Ectodermal cell (in vitro differentiated cells): Measurements from ENCODE around the gene RNF19B.

ENCODE experiments used
- H3K27ac ChIP-seq: 2 replicates; pipeline ENCODE4 v1.7.0; 2013; ENCODE audit warnings: mild to moderate bottlenecking, low read depth, low read length; ENCODE audit not compliant: insufficient read depth, poor library complexity, severe bottlenecking
- H3K27me3 ChIP-seq: 2 replicates; pipeline ENCODE4 v1.7.0; 2013; ENCODE audit warnings: mild to moderate bottlenecking, low read length; ENCODE audit not compliant: insufficient read depth, control insufficient read depth, poor library complexity, severe bottlenecking
- H3K36me3 ChIP-seq: one replicate; pipeline ENCODE4 v1.7.0; 2013; ENCODE audit warnings: low read length; ENCODE audit not compliant: control insufficient read depth, insufficient read depth
- H3K4me1 ChIP-seq: one replicate; pipeline ENCODE4 v1.7.0; 2013; ENCODE audit warnings: low read length; ENCODE audit not compliant: control insufficient read depth, insufficient read depth
- H3K4me3 ChIP-seq: 2 replicates; pipeline ENCODE4 v1.7.0; 2013; ENCODE audit warnings: low read depth, low read length, control low read depth; ENCODE audit not compliant: insufficient read depth
- H3K9me3 ChIP-seq: 2 replicates; pipeline ENCODE4 v1.7.0; 2013; ENCODE audit warnings: mild to moderate bottlenecking, low read length, moderate library complexity; ENCODE audit not compliant: control insufficient read depth
- WGBS, 2 experiments: methylation state at CpG; one replicate each; pipeline ENCODE4 v1.1.7; 2013; ENCODE audit warnings: missing lambda C conversion rate in 2 of 2; 5-methylcytosine and 5-hydroxymethylcytosine counted together

RNF19B gene

GRCh38 chr1:32954168-32954567, 10.4 kb downstream of the RNF19B start:
- Histone ChIP-seq H3K27me3 (no peaks in the 10 kb centered on the region), H3K27ac (no peak overlapping the region), H3K4me1 (no peaks in the 10 kb centered on the region), H3K9me3 (no peaks in the 10 kb centered on the region), H3K36me3 (no peaks in the 10 kb centered on the region), H3K4me3 (no peak overlapping the region)
- WGBS, 2 experiments, result 91% methylated on average over 6 of the region's 6 CpGs

GRCh38 chr1:32953495-32953894, 11.1 kb downstream of the RNF19B start:
- Histone ChIP-seq H3K36me3 (no peaks in the 10 kb centered on the region), H3K27me3 (no peaks in the 10 kb centered on the region), H3K4me1 (no peaks in the 10 kb centered on the region), H3K4me3 (no peak overlapping the region), H3K9me3 (no peaks in the 10 kb centered on the region), H3K27ac (no peak overlapping the region)
- WGBS, 2 experiments, result 92 to 100% methylated on average over 1 of the region's 1 CpG

- H3K36me3 ChIP-seq, result peaks cover 8% of the 10 kb centered on the region
- no peak overlapping the region for H3K27ac ChIP-seq
- H3K9me3 ChIP-seq, result no peaks in the 10 kb centered on the region
- no peaks in the 10 kb centered on the region for H3K27me3 ChIP-seq
- WGBS, 2 experiments, result 91 to 94% methylated on average over 5 of the region's 5 CpGs
- H3K4me1 ChIP-seq, result no peaks in the 10 kb centered on the region
- H3K4me3 ChIP-seq, result no peak overlapping the region
Measured at GRCh38 chr1:32949519-32949918, 15.1 kb downstream of the RNF19B start.

GRCh38 chr1:32948905-32949304, 15.7 kb downstream of the RNF19B start:
- Histone ChIP-seq H3K27ac (no peak overlapping the region), H3K4me3 (no peak overlapping the region), H3K9me3 (no peaks in the 10 kb centered on the region), H3K36me3 (peaks cover 9% of the 10 kb centered on the region), H3K4me1 (no peaks in the 10 kb centered on the region), H3K27me3 (no peaks in the 10 kb centered on the region)
- WGBS, 2 experiments, result 82 to 88% methylated on average over 1 of the region's 1 CpG

GRCh38 chr1:32948390-32948722, 16.3 kb downstream of the RNF19B start:
- no peak overlapping the region for H3K27ac ChIP-seq
- no peaks in the 10 kb centered on the region for H3K27me3 ChIP-seq
- peaks cover 9% of the 10 kb centered on the region for H3K36me3 ChIP-seq
- no peak overlapping the region for H3K4me3 ChIP-seq
- no peaks in the 10 kb centered on the region for H3K4me1 ChIP-seq
- no peaks in the 10 kb centered on the region for H3K9me3 ChIP-seq
- WGBS, 2 experiments, result 100% methylated on average over 1 of the region's 1 CpG; no CpG with 5 or more reads in 1 of the 2 experiments

- Histone ChIP-seq H3K36me3 (peaks cover 9% of the 10 kb centered on the region), H3K9me3 (no peaks in the 10 kb centered on the region), H3K27me3 (no peaks in the 10 kb centered on the region), H3K4me1 (no peaks in the 10 kb centered on the region), H3K4me3 (no peak overlapping the region), H3K27ac (no peak overlapping the region)
- 95 to 97% methylated on average over 5 to 6 of the region's 6 CpGs for WGBS, 2 experiments
Measured at GRCh38 chr1:32947669-32948389, 16.8 kb downstream of the RNF19B start.

GRCh38 chr1:32946413-32946812, 18.2 kb downstream of the RNF19B start:
- 94 to 98% methylated on average over 2 of the region's 2 CpGs for WGBS, 2 experiments
- Histone ChIP-seq H3K27me3 (no peaks in the 10 kb centered on the region), H3K36me3 (peaks cover 15% of the 10 kb centered on the region), H3K4me3 (no peak overlapping the region), H3K4me1 (no peaks in the 10 kb centered on the region), H3K9me3 (no peaks in the 10 kb centered on the region), H3K27ac (no peak overlapping the region)

GRCh38 chr1:32944180-32944579, 20.4 kb downstream of the RNF19B start:
- no peaks in the 10 kb centered on the region for H3K27me3 ChIP-seq
- H3K27ac ChIP-seq, result no peak overlapping the region
- H3K36me3 ChIP-seq, result peaks cover 15% of the 10 kb centered on the region
- H3K4me3 ChIP-seq, result no peak overlapping the region
- no peaks in the 10 kb centered on the region for H3K9me3 ChIP-seq
- H3K4me1 ChIP-seq, result no peaks in the 10 kb centered on the region

GRCh38 chr1:32939655-32940371, 24.8 kb downstream of the RNF19B start:
- Histone ChIP-seq H3K9me3 (no peaks in the 10 kb centered on the region), H3K36me3 (peaks cover 17% of the 10 kb centered on the region), H3K27me3 (no peaks in the 10 kb centered on the region), H3K27ac (no peak overlapping the region), H3K4me3 (no peak overlapping the region), H3K4me1 (no peaks in the 10 kb centered on the region)
- 91% methylated on average over 4 of the region's 4 CpGs for WGBS, 2 experiments

- no peak overlapping the region for H3K27ac ChIP-seq
- peaks cover 7% of the 10 kb centered on the region for H3K36me3 ChIP-seq
- H3K9me3 ChIP-seq, result no peaks in the 10 kb centered on the region
- no peaks in the 10 kb centered on the region for H3K4me1 ChIP-seq
- H3K27me3 ChIP-seq, result no peaks in the 10 kb centered on the region
- H3K4me3 ChIP-seq, result no peak overlapping the region
- 96 to 97% methylated on average over 4 of the region's 4 CpGs for whole genome bisulfite sequencing, 2 experiments
Measured at GRCh38 chr1:32937061-32937460, 27.5 kb downstream of the RNF19B start.
